Glutamatergic neuron (in vitro differentiated cells): ENCODE data around the gene PARP14. TPM values are rescaled to one million over a fixed set of nuclear protein-coding genes. Genes with fewer than 3 reads are reported as not detected.

Source experiments
- DNase-seq: peaks from one replicate; pipeline ENCODE4 v3.0.0; 2022
- H3K27ac Mint-ChIP-seq: one replicate; pipeline ENCODE4 v1.8.0; 2020; ENCODE audit warnings: mild to moderate bottlenecking, mixed read lengths, inconsistent platforms; ENCODE audit not compliant: unreplicated experiment
- H3K27me3 Mint-ChIP-seq: one replicate; pipeline ENCODE4 v1.8.0; 2020; ENCODE audit warnings: mild to moderate bottlenecking, moderate library complexity, mixed read lengths, inconsistent platforms; ENCODE audit not compliant: unreplicated experiment
- H3K36me3 Mint-ChIP-seq: one replicate; pipeline ENCODE4 v1.8.0; 2020; ENCODE audit warnings: mild to moderate bottlenecking, mixed read lengths, inconsistent platforms; ENCODE audit not compliant: unreplicated experiment
- H3K4me1 Mint-ChIP-seq: one replicate; pipeline ENCODE4 v1.8.0; 2020; ENCODE audit warnings: mild to moderate bottlenecking, low read depth, mixed read lengths, inconsistent platforms; ENCODE audit not compliant: unreplicated experiment
- H3K4me3 Mint-ChIP-seq: one replicate; pipeline ENCODE4 v1.8.0; 2020; ENCODE audit warnings: mild to moderate bottlenecking, mixed read lengths, inconsistent platforms; ENCODE audit not compliant: unreplicated experiment
- H3K9me3 Mint-ChIP-seq: one replicate; pipeline ENCODE4 v1.8.0; 2020; ENCODE audit warnings: mild to moderate bottlenecking, moderate library complexity, mixed read lengths, inconsistent platforms; ENCODE audit not compliant: unreplicated experiment
- CTCF ChIP-seq: fragments of 200-600 bp; sonication (generic); IDR thresholded peaks from one replicate; pipeline ENCODE4 v1.5.0; 2021; ENCODE audit not compliant: partially characterized antibody, unreplicated experiment
- total RNA-seq: library from RNA; stranded (reverse); fragmentation: NEBNext Ultra II Directional; extraction: Animal tissue kit (Norgen Biotek cat#: 25700); gene quantifications from one replicate; pipeline ENCODE4 v1.2.1, GENCODE V29; 2021; ENCODE audit not compliant: unreplicated experiment

The PARP14 gene
- total RNA-seq, 1 donor from 2014 or later: 0.05 TPM

- peaks cover 4% of the 10 kb centered on the region for H3K36me3 Mint-ChIP-seq
- no peaks in the 10 kb centered on the region for H3K4me1 Mint-ChIP-seq
- no peak overlapping the region for H3K27ac Mint-ChIP-seq
- no peak for DNase-seq
- H3K27me3 Mint-ChIP-seq: no peaks in the 10 kb centered on the region
- no peaks in the 10 kb centered on the region for H3K9me3 Mint-ChIP-seq
- no peak overlapping the region for H3K4me3 Mint-ChIP-seq
- TF ChIP-seq CTCF: no peak
Observed at GRCh38 chr3:122755491-122755890, 74.9 kb downstream of the PARP14 start.

GRCh38 chr3:122758877-122759560 is 78.4 kb downstream of the PARP14 start:
- Mint-ChIP-seq H3K27ac (no peak overlapping the region), H3K36me3 (peaks cover 4% of the 10 kb centered on the region)
- TF ChIP-seq CTCF: no peak

DNA sequence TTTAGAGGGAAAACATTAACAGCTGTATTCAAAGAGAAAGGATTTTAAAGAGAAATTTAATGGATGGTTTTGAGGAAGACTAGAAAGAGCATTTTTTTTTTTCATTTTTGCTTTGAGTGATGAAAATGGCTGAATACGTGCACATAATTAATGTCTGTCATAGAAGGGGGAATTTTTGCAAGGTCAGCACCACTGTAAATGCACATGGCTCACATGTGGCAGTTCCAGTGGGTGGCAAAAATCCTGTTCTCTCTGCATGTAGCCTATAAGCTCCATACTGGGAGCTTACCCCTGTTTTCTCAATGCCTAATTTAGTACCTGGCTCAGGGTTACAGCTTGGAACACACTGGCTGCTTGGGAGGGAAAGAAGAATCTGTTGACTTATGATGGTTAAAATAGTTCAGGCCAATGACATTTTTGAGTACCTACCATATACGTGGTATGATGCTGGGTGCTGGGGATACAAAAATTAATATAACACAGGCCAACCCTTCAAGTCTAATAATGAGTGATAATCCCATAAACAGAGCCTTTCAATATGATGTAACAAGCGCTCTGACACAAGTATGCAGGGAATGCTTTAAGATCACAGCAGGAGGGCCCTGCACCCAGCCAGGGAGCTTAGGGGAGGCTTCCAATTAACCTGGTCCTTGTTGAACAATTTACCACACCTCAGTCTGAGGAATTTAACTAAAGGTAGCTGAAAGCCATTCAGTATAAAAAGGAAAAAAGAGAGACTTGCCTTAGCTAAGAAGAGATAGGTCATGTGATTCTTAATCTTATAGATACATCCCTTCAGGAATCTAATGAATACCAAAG is 80.0 kb downstream of the PARP14 start:
- Mint-ChIP-seq H3K9me3 (no peaks in the 10 kb centered on the region), H3K4me3 (no peak overlapping the region), H3K27ac (no peak overlapping the region), H3K27me3 (no peaks in the 10 kb centered on the region), H3K36me3 (peaks cover 4% of the 10 kb centered on the region), H3K4me1 (no peaks in the 10 kb centered on the region)
- no peak for TF ChIP-seq CTCF
- no peak for DNase-seq

More at GRCh38 chr3:122758877-122759560, 78.4 kb downstream of the PARP14 start:
- Mint-ChIP-seq H3K9me3 (no peaks in the 10 kb centered on the region), H3K4me3 (no peak overlapping the region), H3K4me1 (no peaks in the 10 kb centered on the region), H3K27me3 (no peaks in the 10 kb centered on the region)
- DNase-seq: no peak

- Mint-ChIP-seq H3K9me3 (no peaks in the 10 kb centered on the region), H3K36me3 (no peaks in the 10 kb centered on the region), H3K27me3 (no peaks in the 10 kb centered on the region), H3K27ac (no peak overlapping the region), H3K4me1 (no peaks in the 10 kb centered on the region), H3K4me3 (no peak overlapping the region)
- no peak for DNase-seq
- no peak for TF ChIP-seq CTCF
Observed at GRCh38 chr3:122766430-122766829, 85.8 kb downstream of the PARP14 start.
